ENCODE results near the gene TNIP2. TPM values are rescaled to one million over a fixed set of nuclear protein-coding genes. Genes with fewer than 3 reads are reported as not detected.
A peak's percentile ranks its signal among the peaks of the same experiment; 100 is the strongest.

The TNIP2 gene
- total RNA-seq, 2 donors from 2014 or later, result 33.1 to 36.5 TPM

DNA sequence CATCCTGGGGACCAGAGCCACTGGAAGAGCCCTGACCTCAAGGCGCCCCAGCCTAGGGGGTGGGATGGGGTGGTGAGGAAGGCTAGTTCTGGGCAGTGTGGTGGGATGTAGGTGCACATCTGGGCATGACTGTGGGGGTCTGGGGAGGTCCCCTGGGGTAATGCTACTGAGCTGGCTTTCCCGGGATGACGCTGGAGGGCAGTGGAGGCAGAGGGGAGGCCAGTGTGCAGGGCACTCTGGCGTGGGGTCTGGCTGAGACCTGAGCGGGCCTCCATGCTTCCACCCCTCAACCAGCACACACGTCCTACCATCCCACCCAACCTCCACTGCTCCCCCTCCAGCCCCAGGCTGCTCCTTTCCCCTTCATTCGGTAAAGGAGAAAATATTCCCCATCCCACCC, 32.0 kb upstream of the TNIP2 start:
- no peak overlapping the region for H3K27ac ChIP-seq (ENCODE audit: low read depth, low read length)
- Mint-ChIP-seq H3K27ac (no peak overlapping the region), H3K4me3 (no peak overlapping the region), H3K4me1 (peaks cover 25% of the 10 kb centered on the region), H3K27me3 (ENCODE audit: insufficient read depth) (peaks cover 17% of the 10 kb centered on the region), H3K36me3 (ENCODE audit: low read depth) (no peaks in the 10 kb centered on the region), H3K9me3 (no peaks in the 10 kb centered on the region)
- no peaks in the 10 kb centered on the region for H3K9me3 ChIP-seq (ENCODE audit: control insufficient read depth, low read length)
- H3K27me3 ChIP-seq (ENCODE audit: control insufficient read depth, insufficient read depth, low read length, poor library complexity, severe bottlenecking), result no peaks in the 10 kb centered on the region
- no peaks in the 10 kb centered on the region for H3K36me3 ChIP-seq (ENCODE audit: control insufficient read depth, insufficient read depth, low read length)
- WGBS, 2 experiments (ENCODE audit: insufficient coverage in 1 of 2, insufficient read length in 1 of 2), result 86 to 100% methylated on average over 2 to 7 of the region's 7 CpGs
- H3K4me1 ChIP-seq (ENCODE audit: control insufficient read depth, insufficient read depth, low read length), result peaks cover 11% of the 10 kb centered on the region
- no peak overlapping the region for H3K4me3 ChIP-seq (ENCODE audit: low read length)
- DNase-seq, result no peak
- no peak for TF ChIP-seq CTCF (conservative IDR thresholded peaks at IDR 0.05)
- H3K9ac ChIP-seq (ENCODE audit: extremely low read depth, low read length, poor library complexity, severe bottlenecking), result no peak overlapping the region

GRCh38 chr4:2787230-2788100, 31.3 kb upstream of the TNIP2 start:
- Histone ChIP-seq H3K9ac (ENCODE audit: extremely low read depth, low read length, poor library complexity, severe bottlenecking) (no peak overlapping the region), H3K4me3 (ENCODE audit: low read length) (no peak overlapping the region), H3K27ac (ENCODE audit: low read depth, low read length) (no peak overlapping the region), H3K36me3 (ENCODE audit: control insufficient read depth, insufficient read depth, low read length) (no peaks in the 10 kb centered on the region), H3K9me3 (ENCODE audit: control insufficient read depth, low read length) (no peaks in the 10 kb centered on the region), H3K27me3 (ENCODE audit: control insufficient read depth, insufficient read depth, low read length, poor library complexity, severe bottlenecking) (no peaks in the 10 kb centered on the region), H3K4me1 (ENCODE audit: control insufficient read depth, insufficient read depth, low read length) (peaks cover 11% of the 10 kb centered on the region)
- H3K36me3 Mint-ChIP-seq (ENCODE audit: low read depth), result no peaks in the 10 kb centered on the region
- H3K4me3 Mint-ChIP-seq, result no peak overlapping the region
- peaks cover 17% of the 10 kb centered on the region for H3K27me3 Mint-ChIP-seq (ENCODE audit: insufficient read depth)
- peak; percentile 69 for DNase-seq
- H3K27ac Mint-ChIP-seq, result no peak overlapping the region
- TF ChIP-seq CTCF (conservative IDR thresholded peaks at IDR 0.05), result peak; percentile 35
- H3K9me3 Mint-ChIP-seq, result no peaks in the 10 kb centered on the region
- WGBS, 2 experiments (ENCODE audit: insufficient coverage in 1 of 2, insufficient read length in 1 of 2), result 85 to 90% methylated on average over 13 to 18 of the region's 18 CpGs
- H3K4me1 Mint-ChIP-seq, result peaks cover 31% of the 10 kb centered on the region

DNA sequence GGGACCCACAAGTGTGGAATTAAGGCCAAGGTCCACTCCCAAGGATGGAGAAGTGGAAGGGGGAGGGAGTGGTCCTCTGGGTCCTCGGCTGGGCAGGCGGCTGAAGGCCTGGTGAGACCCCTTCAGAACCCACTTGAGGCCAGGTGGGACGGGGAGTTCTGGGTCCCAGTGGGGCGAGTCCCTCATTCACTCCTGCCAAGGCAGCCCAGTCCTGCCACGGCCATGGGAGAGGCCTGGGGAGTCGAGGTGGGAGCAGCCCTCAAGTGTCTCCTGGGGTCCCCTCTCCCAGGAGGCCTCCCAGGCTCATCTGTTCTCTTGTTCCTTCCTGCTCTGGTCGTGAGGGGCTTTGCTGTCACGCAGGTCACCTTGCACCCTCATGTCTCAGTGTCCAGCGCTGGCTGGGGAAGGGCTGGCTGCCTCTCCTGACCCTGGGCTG, 30.7 kb upstream of the TNIP2 start:
- Histone ChIP-seq H3K4me1 (ENCODE audit: control insufficient read depth, insufficient read depth, low read length) (peaks cover 11% of the 10 kb centered on the region), H3K36me3 (ENCODE audit: control insufficient read depth, insufficient read depth, low read length) (no peaks in the 10 kb centered on the region), H3K9ac (ENCODE audit: extremely low read depth, low read length, poor library complexity, severe bottlenecking) (no peak overlapping the region), H3K9me3 (ENCODE audit: control insufficient read depth, low read length) (no peaks in the 10 kb centered on the region), H3K27ac (ENCODE audit: low read depth, low read length) (no peak overlapping the region), H3K4me3 (ENCODE audit: low read length) (no peak overlapping the region), H3K27me3 (ENCODE audit: control insufficient read depth, insufficient read depth, low read length, poor library complexity, severe bottlenecking) (no peaks in the 10 kb centered on the region)
- WGBS, 2 experiments (ENCODE audit: insufficient coverage in 1 of 2, insufficient read length in 1 of 2), result 90% methylated on average over 9 of the region's 9 CpGs; no CpG with 5 or more reads in 1 of the 2 experiments
- no peak for TF ChIP-seq CTCF (conservative IDR thresholded peaks at IDR 0.05)
- Mint-ChIP-seq H3K27ac (no peak overlapping the region), H3K4me3 (no peak overlapping the region), H3K4me1 (peaks cover 37% of the 10 kb centered on the region), H3K9me3 (no peaks in the 10 kb centered on the region), H3K27me3 (ENCODE audit: insufficient read depth) (peaks cover 11% of the 10 kb centered on the region), H3K36me3 (ENCODE audit: low read depth) (no peaks in the 10 kb centered on the region)
- DNase-seq, result no peak
